Measurements from ENCODE around the gene ZBTB14.

The ZBTB14 gene

DNA sequence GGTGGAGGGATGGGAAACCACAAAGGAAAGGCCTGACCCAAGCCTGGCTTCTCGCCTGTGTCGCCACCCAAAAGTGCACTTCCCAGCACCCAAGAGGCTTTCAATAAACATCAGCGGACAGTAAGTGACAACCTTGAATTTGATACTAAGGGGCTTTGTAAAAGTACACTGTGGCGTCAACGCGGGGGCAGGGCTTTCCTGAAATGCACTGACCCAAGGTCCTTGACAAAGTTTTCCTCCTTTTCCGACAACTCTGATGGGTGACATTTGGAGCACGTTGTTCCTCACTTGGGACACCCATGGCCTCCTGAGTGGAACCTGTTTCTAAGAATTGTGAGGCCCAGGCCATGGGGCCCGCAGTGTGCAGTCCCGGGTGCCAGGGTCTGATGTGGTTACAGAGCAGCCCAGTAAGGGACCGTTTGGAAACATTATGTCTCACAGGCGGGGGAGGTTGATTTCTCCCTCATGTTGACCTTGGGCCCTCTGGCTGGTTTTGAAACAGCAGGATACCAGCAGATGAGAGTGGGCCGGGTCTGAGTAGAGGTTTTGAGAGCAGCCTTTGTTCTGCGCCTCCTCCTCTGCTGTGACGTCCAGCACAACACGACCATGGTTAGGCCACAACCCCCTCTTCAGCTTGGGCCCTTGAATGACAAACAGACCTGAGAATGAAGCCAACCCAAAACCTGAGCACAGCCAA lies 2.8 kb upstream of the ZBTB14 start:
- TF ChIP-seq, protein P1, sequence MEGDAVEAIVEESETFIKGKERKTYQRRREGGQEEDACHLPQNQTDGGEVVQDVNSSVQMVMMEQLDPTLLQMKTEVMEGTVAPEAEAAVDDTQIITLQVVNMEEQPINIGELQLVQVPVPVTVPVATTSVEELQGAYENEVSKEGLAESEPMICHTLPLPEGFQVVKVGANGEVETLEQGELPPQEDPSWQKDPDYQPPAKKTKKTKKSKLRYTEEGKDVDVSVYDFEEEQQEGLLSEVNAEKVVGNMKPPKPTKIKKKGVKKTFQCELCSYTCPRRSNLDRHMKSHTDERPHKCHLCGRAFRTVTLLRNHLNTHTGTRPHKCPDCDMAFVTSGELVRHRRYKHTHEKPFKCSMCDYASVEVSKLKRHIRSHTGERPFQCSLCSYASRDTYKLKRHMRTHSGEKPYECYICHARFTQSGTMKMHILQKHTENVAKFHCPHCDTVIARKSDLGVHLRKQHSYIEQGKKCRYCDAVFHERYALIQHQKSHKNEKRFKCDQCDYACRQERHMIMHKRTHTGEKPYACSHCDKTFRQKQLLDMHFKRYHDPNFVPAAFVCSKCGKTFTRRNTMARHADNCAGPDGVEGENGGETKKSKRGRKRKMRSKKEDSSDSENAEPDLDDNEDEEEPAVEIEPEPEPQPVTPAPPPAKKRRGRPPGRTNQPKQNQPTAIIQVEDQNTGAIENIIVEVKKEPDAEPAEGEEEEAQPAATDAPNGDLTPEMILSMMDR (conservative IDR thresholded peaks at IDR 0.05; ENCODE audit: low read depth, low read length): no peak
- H3K4me3 ChIP-seq (ENCODE audit: low read depth, low read length): no peak overlapping the region
- DNase-seq (ENCODE audit: low read depth): peak; percentile 55

DNA sequence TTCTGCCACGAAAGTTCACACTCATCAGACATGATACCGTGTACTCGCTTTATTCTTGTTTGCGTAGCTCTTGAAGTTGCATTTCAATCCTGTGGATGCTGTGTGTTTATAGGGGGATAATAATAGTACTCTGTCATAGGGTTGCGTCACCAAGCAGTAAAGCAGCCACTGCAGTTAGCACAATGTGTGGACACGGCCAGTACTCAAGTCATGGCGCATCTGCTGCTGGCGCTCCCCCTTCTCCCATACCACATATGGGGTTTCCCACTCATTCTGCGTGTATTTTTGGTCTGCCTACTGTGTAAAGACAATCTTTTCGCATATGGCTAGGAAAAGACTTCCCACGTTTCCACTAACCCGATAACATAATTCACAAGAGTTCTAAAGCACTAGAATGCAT lies 2.1 kb upstream of the ZBTB14 start:
- TF ChIP-seq, protein P1 (conservative IDR thresholded peaks at IDR 0.05; ENCODE audit: low read depth, low read length): no peak
- H3K4me3 ChIP-seq (ENCODE audit: low read depth, low read length): no peak overlapping the region
- no peak for DNase-seq (ENCODE audit: low read depth)

DNA sequence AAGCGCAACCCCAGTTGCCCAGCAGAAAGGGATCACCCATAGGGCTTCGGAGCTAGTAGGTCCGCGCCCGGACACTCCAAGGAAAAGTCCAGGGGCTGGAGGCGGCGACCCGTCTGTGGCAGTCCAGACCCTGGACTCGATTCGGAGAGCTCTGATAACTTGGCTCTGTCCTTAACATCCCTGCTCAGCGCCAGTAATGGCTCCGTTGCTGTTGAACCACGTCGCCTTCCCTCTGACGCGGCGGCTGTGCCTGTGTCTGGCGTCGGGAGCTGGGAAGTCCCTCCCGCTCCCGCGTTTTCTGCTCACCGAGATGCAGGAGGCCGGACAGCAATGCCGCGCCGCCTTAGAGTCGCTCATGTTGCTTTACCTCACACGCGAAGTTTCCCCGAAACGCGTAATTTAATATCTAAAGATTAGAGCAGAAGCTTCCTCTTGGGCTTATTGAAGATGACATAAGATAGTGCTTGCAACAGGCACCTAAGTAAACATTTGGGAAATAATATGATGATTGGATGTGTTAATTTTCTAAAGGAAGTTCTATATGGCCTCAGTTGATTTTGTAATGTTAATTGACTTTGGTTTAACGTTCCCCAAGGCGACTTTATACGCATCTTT lies 1.3 kb upstream of the ZBTB14 start:
- DNase-seq (ENCODE audit: low read depth): peak; percentile 91
- peak overlapping the region; percentile 61 for H3K4me3 ChIP-seq (ENCODE audit: low read depth, low read length)
- TF ChIP-seq, protein P1 (conservative IDR thresholded peaks at IDR 0.05; ENCODE audit: low read depth, low read length): no peak

DNA sequence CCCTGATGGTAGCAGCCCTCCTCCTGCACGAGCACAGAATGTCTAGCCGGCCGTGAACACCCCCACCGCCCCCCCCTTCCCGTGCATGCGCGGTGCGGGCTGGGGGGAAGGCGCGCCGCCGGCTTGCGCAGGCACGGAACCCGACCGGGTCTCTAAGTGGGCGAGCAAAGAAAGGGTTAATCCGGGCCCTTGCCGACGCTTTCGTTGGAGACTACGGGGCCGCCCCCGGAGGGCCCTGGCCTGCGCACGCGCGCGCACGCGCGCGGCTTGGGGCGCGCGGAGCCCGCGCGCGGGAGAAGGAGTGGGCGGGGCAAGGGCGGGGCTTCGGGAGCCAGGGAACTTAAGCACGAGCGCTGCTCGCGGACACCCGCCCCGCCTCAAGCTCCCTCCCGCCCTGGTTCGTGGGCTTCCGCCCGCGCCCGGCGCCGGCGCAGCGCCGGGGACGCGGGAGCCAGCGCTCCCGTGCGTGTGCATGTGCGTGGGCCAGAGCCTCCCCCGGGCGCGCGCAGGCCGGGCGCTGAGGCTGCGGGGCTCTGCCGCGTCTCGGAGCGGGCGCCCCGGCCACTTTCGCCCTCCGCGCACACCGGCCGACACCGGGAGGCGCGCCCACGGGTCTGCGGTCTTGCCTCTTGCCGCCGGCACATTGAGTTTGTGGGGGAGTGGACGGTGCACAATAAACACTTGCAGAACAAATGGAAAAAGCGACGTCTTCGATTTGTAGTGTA lies 617 bp upstream of the ZBTB14 start:
- H3K4me3 ChIP-seq (ENCODE audit: low read depth, low read length): peak overlapping the region; percentile 79
- DNase-seq (ENCODE audit: low read depth): peak; percentile 98
- TF ChIP-seq, protein P1 (conservative IDR thresholded peaks at IDR 0.05; ENCODE audit: low read depth, low read length): no peak

DNA sequence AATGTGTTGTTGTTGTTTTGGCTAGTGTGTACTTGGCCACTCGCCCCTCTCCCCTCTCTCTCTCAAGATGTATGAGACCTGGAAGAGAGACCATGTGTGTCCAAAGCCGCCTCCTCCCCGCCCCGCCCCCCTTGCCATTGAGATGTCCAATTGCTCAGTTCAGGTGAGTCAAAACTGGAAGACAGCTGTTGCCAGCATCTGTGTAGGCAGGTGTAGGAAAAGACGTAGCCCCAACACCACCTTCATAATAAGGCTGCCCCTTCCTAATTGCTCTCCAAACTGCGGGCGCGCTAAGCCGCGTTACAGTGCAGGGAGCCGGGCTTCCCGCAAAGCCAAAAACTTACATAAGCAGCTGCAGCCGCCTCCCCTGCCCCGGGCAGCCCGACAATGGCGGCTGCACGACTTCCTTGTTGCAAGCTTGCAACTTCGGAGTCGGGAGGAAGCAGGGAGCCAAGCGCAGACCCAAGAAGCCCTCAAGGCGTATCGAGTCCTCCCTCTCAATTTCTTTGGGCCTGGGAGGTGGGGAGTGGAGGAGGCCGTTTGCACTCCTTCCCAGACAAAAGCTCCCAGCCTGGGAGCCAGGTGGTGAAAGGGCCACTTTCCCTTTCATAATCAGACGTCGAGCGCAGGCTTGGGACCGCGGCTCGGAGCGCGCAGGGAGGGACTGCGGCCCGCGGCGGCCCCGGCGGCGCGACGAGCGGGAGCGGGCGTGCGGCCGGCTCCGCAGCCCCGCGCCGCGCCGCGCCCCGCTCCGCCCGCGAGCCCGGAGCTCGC lies 882 bp downstream of the ZBTB14 start:
- peak; percentile 58 for DNase-seq (ENCODE audit: low read depth)
- TF ChIP-seq, protein P1 (conservative IDR thresholded peaks at IDR 0.05; ENCODE audit: low read depth, low read length): no peak
- peak overlapping the region; percentile 79 for H3K4me3 ChIP-seq (ENCODE audit: low read depth, low read length)

DNA sequence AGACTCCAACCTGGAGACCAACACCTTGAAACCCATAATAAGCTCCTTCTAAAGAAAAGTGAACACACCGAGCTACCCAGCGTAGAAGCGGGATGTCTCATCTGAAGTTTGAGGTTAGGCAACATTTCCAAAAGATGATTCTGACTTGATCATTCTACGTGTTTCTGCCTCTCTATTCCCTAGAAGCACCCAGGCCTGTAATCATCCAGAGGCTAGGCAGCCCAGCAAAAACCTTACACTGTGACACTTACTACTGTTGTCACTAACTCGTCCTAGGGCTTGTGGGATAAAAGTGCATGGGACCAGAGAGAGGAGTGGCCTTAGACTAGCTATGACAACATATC lies 1.4 kb downstream of the ZBTB14 start:
- TF ChIP-seq, protein P1 (conservative IDR thresholded peaks at IDR 0.05; ENCODE audit: low read depth, low read length): no peak
- no peak for DNase-seq (ENCODE audit: low read depth)

More for the DNA sequence above, 1.4 kb downstream of the ZBTB14 start:
- peak overlapping the region; percentile 79 for H3K4me3 ChIP-seq (ENCODE audit: low read depth, low read length)
